ENCODE data around the gene PRSS36. TPM values are rescaled to one million over a fixed set of nuclear protein-coding genes. Genes with fewer than 3 reads are reported as not detected.

Gene PRSS36
- total RNA-seq, result 0.38 and 0.85 TPM in 2 replicates

DNA sequence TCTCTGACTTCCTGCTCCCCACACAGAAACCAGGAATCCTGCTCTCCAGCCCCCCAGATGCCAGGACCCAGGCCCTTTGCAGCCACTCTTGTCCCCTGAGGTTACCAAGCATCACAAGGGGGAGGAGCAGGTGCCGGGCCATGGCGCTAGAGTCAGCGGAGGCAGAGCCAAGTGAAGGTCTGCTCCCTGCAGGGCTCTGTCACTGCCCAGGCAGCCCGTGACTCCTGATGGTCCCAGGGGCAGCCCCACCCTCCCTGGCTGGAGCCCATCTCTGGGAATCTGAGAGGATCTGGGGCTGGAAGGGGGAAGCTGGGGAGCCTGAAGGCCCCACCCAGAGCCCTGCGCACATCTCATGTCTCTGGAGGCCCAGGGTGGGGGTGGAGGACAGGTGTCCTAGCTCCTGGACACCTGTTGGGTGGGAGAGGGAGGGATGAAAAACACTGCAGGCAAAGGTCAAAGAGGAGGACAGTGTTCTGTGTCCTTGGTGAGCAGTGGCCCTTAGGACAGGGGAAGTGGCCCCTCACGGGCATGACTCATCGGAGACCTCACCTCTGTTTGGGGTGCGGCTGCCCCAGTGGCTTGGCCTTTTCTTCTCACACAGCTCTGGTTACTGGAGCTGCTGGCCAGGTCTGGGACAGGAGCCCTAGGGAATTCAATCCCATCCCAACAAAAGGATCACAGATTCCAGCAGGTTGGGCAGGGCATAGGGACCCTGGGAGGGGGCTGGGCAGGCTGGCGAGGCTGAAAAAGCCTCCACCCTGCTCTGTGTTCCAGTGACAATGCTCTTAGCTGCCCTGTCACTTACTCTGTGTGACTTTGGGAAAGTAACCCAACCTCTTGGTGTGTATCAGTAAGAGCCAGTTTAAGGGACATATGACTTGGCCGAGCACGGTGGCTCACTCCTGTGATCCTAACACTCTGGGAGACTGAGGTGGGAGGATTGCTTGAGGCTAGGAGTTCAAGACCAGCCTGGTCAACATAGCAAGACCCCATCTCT, at the start of gene PRSS36:
PRSS36 (minus strand) TSS at position 173 of the 997 bp plus-strand sequence; CDS start at position 142, 31 bp downstream.

GRCh38 chr16:31179747-31180459, 30.0 kb upstream of the PRSS36 start, which contains the start of gene FUS:
FUS (plus strand) TSS chr16:31180139; CDS start chr16:31180215, 76 bp downstream.

GRCh38 chr16:31135535-31136286, 14.2 kb downstream of the PRSS36 start, which contains the start of gene PRSS8:
PRSS8 (minus strand) TSS chr16:31135727; CDS start chr16:31135498, 229 bp downstream.

DNA sequence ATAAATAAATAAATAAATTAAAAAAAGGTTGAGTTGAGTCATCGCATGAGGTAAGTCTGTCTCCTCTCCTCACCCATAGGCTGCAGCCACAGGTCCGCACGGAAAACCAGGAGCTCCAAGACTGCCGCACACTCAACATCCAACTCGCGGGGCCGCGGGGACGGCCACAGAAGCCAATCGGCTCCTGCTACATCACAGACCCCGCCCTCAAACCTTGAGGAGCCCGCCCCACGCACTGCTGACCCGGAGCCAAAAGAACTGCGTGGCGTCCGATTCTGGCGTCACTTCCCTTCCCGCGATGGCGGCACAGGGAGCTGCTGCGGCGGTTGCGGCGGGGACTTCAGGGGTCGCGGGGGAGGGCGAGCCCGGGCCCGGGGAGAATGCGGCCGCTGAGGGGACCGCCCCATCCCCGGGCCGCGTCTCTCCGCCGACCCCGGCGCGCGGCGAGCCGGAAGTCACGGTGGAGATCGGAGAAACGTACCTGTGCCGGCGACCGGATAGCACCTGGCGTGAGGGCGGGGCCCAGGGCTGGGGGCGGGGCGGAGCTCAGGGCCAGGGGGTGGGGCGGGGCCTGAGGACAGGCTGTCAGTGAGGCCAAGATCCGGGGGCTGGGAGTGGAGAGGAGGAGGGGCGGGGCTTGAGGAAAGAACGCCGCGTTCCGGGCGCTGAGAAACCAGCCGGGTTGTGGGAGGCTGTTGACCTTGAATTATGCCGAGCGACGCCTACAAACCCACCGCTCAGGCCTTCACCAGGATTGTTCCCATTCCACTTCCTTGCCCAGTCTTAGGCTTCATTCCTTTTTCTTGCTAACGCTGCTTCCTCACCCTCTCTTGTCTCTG, 32.3 kb downstream of the PRSS36 start, which contains the start of gene KAT8:
KAT8 (plus strand) TSS at position 281 of the 839 bp plus-strand sequence; CDS start at position 299, 18 bp downstream.

DNA sequence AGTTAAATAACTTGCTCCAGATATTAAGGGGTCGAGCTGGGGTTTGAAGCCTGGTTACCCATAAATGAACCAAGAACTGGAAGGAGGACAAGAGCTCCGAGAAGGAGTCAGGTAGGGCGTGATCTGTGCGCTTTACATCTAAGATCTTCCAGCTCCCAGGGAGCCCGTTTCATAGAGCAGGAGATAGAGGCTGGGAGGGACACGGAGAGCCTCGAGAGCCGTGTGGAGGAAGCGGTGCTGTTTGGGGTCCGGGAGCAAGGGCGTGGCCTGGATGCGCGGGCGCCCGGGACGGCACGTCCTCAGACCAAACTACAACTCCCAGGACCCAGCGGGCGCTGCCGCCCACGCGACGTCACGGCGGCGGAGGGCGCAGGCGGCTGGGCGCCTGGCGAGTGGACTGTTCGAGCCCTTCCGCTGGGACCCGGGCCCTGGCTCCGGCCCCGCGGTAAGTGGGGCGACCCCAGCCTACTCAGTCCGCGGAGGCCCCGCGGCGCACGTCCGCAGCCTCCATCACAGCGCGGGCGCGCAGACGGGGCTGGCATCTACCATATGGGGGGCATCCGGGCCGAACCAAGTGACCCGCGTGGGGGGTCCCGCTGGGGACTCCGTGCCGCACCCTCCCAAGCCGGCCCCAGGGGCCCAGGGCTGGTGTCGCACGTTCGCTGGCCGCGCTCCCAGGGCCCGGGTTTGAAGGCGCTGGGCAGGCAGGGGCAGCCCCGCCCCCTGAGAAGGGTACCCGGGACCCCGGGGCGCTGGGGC, 41.7 kb downstream of the PRSS36 start, which contains the start of gene BCKDK:
BCKDK (plus strand) TSS at position 352 of the 759 bp plus-strand sequence. CDS start 838 bp downstream, outside the sequence.

GRCh38 chr16:31094424-31095120, 55.3 kb downstream of the PRSS36 start, which contains the start of gene VKORC1:
VKORC1 (minus strand) TSS chr16:31094797; CDS start chr16:31094729, 68 bp downstream.

Other genes with a start within 250 kb of the PRSS36 start
- 13.5 and 17.1 TPM in 2 replicates for gene FBXL19, start 226.5 kb downstream of the PRSS36 start, total RNA-seq
- gene ORAI3, start 201.0 kb downstream of the PRSS36 start, total RNA-seq, result 21.9 and 50.5 TPM in 2 replicates
- 0.96 and 1.4 TPM in 2 replicates for gene SETD1A, start 192.3 kb downstream of the PRSS36 start, total RNA-seq
- 12.8 and 17.5 TPM in 2 replicates for gene HSD3B7, start 164.9 kb downstream of the PRSS36 start, total RNA-seq
- 0.19 and 0.28 TPM in 2 replicates for gene STX1B, start 139.4 kb downstream of the PRSS36 start, total RNA-seq
- gene STX4, start 116.5 kb downstream of the PRSS36 start, total RNA-seq, result 17.8 and 19.6 TPM in 2 replicates
- gene ZNF668, start 75.8 kb downstream of the PRSS36 start, total RNA-seq, result 6.2 and 10.9 TPM in 2 replicates
- gene ZNF646, start 75.6 kb downstream of the PRSS36 start, total RNA-seq, result 12.7 and 14.6 TPM in 2 replicates
- gene PRSS53, start 61.1 kb downstream of the PRSS36 start, total RNA-seq, result 1.9 and 5.4 TPM in 2 replicates
- gene VKORC1, start 55.3 kb downstream of the PRSS36 start, total RNA-seq, result 134 and 306 TPM in 2 replicates
- gene BCKDK, start 41.7 kb downstream of the PRSS36 start, total RNA-seq, result 18.0 and 24.2 TPM in 2 replicates
- gene KAT8, start 32.4 kb downstream of the PRSS36 start, total RNA-seq, result 29.7 and 35.2 TPM in 2 replicates
- not detected in 2 replicates for gene PRSS8, start 14.3 kb downstream of the PRSS36 start, total RNA-seq
- 37.8 and 90.7 TPM in 2 replicates for gene FUS, start 30.1 kb upstream of the PRSS36 start, total RNA-seq
- 26.2 and 40.5 TPM in 2 replicates for gene PYCARD, start 52.7 kb upstream of the PRSS36 start, total RNA-seq
- gene TRIM72, start 64.1 kb upstream of the PRSS36 start, total RNA-seq, result under 0.01 TPM in 1 of 2 replicates, not detected in the other
- gene PYDC1, start 67.1 kb upstream of the PRSS36 start, total RNA-seq, result not detected in 2 replicates
- gene ITGAM, start 109.9 kb upstream of the PRSS36 start, total RNA-seq, result under 0.01 TPM in 1 of 2 replicates, not detected in the other
- gene ITGAX, start 205.1 kb upstream of the PRSS36 start, total RNA-seq, result under 0.01 and 0.28 TPM in 2 replicates
- gene ITGAD, start 243.3 kb upstream of the PRSS36 start, total RNA-seq, result not detected in 2 replicates

Measured in regular cardiac myocyte (primary cell).